Measurements from ENCODE around the gene COMMD3.

DNA sequence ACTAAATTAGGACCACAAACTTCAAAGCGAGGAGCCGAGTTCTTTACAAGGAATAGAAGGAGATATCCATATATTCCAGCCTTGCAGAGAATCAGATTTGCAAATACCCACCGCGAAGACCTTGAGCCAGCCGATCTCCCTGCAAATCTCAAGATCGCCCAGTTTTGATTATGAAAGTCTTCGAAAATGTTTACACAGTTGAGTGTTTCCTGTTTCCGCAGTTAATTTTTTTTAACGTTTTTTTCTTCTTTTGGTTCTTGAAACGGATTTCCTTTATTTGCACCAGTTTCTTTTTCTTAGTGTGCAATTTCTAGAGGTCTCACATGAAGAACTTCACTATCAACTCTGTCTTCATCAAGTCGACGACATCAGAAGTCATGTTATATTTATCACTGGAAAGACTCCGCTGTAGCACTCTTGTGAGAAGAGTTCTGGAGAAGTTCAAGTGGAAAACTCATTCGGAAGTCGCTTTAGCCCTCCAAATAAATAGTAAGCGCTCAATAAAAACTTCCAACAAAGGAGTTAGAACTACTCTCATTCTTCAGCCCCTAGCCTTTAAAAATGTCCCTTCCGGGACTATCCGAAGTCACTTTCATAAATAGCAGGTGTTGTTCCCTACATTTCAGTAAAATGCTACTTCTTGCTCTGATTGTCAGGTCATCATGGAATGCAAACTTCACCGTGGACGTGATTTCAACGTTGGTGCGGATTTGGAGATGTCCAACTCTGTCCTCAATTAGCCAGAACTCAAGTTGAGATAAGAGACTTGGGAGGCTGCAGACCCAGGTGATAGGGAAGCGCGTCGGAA, 17.2 kb downstream of the COMMD3 start:
- TF ChIP-seq ZNF274 (IDR thresholded peaks at IDR 0.05; ENCODE audit: low read depth, low read length) (no peak), YY1 (IDR thresholded peaks at IDR 0.05; ENCODE audit: insufficient read depth, insufficient read length) (no peak)
